HL-60 (cell line): Measurements from ENCODE around the gene HS6ST3.

Experiments
- GABPA ChIP-seq: IDR thresholded peaks from 2 replicates; pipeline ENCODE4 v1.6.1; 2012; ENCODE audit warnings: low read depth
- POLR2AphosphoS5 ChIP-seq: IDR thresholded peaks from 2 replicates; pipeline ENCODE4 v1.6.1; 2012; ENCODE audit warnings: low read depth
- TF ChIP-seq, protein P1 (sequence below): IDR thresholded peaks from one replicate; pipeline ENCODE4 v1.5.1; 2011; ENCODE audit warnings: low read length, control low read depth, inconsistent platforms; ENCODE audit not compliant: insufficient read depth
- TF ChIP-seq, protein P2 (sequence below): IDR thresholded peaks from 2 replicates; pipeline ENCODE4 v1.6.1; 2012; ENCODE audit warnings: low read depth; ENCODE audit not compliant: insufficient replicate concordance

- TF ChIP-seq, protein P1, sequence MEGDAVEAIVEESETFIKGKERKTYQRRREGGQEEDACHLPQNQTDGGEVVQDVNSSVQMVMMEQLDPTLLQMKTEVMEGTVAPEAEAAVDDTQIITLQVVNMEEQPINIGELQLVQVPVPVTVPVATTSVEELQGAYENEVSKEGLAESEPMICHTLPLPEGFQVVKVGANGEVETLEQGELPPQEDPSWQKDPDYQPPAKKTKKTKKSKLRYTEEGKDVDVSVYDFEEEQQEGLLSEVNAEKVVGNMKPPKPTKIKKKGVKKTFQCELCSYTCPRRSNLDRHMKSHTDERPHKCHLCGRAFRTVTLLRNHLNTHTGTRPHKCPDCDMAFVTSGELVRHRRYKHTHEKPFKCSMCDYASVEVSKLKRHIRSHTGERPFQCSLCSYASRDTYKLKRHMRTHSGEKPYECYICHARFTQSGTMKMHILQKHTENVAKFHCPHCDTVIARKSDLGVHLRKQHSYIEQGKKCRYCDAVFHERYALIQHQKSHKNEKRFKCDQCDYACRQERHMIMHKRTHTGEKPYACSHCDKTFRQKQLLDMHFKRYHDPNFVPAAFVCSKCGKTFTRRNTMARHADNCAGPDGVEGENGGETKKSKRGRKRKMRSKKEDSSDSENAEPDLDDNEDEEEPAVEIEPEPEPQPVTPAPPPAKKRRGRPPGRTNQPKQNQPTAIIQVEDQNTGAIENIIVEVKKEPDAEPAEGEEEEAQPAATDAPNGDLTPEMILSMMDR: no peak
- no peak for TF ChIP-seq POLR2AphosphoS5
- TF ChIP-seq GABPA: no peak
- TF ChIP-seq, protein P2, sequence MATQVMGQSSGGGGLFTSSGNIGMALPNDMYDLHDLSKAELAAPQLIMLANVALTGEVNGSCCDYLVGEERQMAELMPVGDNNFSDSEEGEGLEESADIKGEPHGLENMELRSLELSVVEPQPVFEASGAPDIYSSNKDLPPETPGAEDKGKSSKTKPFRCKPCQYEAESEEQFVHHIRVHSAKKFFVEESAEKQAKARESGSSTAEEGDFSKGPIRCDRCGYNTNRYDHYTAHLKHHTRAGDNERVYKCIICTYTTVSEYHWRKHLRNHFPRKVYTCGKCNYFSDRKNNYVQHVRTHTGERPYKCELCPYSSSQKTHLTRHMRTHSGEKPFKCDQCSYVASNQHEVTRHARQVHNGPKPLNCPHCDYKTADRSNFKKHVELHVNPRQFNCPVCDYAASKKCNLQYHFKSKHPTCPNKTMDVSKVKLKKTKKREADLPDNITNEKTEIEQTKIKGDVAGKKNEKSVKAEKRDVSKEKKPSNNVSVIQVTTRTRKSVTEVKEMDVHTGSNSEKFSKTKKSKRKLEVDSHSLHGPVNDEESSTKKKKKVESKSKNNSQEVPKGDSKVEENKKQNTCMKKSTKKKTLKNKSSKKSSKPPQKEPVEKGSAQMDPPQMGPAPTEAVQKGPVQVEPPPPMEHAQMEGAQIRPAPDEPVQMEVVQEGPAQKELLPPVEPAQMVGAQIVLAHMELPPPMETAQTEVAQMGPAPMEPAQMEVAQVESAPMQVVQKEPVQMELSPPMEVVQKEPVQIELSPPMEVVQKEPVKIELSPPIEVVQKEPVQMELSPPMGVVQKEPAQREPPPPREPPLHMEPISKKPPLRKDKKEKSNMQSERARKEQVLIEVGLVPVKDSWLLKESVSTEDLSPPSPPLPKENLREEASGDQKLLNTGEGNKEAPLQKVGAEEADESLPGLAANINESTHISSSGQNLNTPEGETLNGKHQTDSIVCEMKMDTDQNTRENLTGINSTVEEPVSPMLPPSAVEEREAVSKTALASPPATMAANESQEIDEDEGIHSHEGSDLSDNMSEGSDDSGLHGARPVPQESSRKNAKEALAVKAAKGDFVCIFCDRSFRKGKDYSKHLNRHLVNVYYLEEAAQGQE: no peak
These were observed 95.9 kb downstream of the HS6ST3 start for GRCh38 chr13:96185818-96186217.
